HFFc6 (cell line): ENCODE data around the gene SOCS3. TPM values are rescaled to one million over a fixed set of nuclear protein-coding genes. Genes with fewer than 3 reads are reported as not detected.
"Not testable (repeated sequence)": the region's sequence is repeated elsewhere in the genome, so short reads cannot be mapped to it uniquely, and the experiment has no call there.

Experiments used
- DNase-seq: peaks from one replicate; pipeline ENCODE4 v3.0.0-alpha.2; 2018
- H3K27ac Mint-ChIP-seq: 2 replicates; pipeline ENCODE4 v1.8.0; 2020; ENCODE audit warnings: mild to moderate bottlenecking, mixed read lengths
- H3K27me3 Mint-ChIP-seq: 2 replicates; pipeline ENCODE4 v1.8.0; 2021; ENCODE audit warnings: mild to moderate bottlenecking, moderate library complexity, mixed read lengths; ENCODE audit not compliant: insufficient read depth
- H3K36me3 Mint-ChIP-seq: 2 replicates; pipeline ENCODE4 v1.8.0; 2021; ENCODE audit warnings: low read depth, mixed read lengths
- H3K4me1 Mint-ChIP-seq: 2 replicates; pipeline ENCODE4 v1.8.0; 2020; ENCODE audit warnings: low read depth, mixed read lengths
- H3K4me3 Mint-ChIP-seq: 2 replicates; pipeline ENCODE4 v1.8.0; 2020; ENCODE audit warnings: mild to moderate bottlenecking, moderate library complexity, mixed read lengths
- H3K9me3 Mint-ChIP-seq: 2 replicates; pipeline ENCODE4 v1.8.0; 2020; ENCODE audit warnings: mild to moderate bottlenecking, mixed read lengths
- total RNA-seq, 6 experiments: library from RNA; stranded (reverse); fragmentation: NEBNext Ultra II Directional; extraction: Animal tissue kit (Norgen Biotek cat#: 25700); gene quantifications; 2 replicates in 1 of 6; 3 replicates in 5 of 6; pipeline ENCODE4 v1.2.3, GENCODE V29; 2021
- TF ChIP-seq, protein P1 (sequence below): fragments of 200-600 bp; sonication (generic); IDR thresholded peaks from 2 replicates; pipeline ENCODE4 v1.5.0; 2021; ENCODE audit warnings: antibody characterized with exemption, mild to moderate bottlenecking

Gene SOCS3
- total RNA-seq, 6 experiments from 2014 or later: 27.4 to 37.2 (median 33.2) TPM

DNA sequence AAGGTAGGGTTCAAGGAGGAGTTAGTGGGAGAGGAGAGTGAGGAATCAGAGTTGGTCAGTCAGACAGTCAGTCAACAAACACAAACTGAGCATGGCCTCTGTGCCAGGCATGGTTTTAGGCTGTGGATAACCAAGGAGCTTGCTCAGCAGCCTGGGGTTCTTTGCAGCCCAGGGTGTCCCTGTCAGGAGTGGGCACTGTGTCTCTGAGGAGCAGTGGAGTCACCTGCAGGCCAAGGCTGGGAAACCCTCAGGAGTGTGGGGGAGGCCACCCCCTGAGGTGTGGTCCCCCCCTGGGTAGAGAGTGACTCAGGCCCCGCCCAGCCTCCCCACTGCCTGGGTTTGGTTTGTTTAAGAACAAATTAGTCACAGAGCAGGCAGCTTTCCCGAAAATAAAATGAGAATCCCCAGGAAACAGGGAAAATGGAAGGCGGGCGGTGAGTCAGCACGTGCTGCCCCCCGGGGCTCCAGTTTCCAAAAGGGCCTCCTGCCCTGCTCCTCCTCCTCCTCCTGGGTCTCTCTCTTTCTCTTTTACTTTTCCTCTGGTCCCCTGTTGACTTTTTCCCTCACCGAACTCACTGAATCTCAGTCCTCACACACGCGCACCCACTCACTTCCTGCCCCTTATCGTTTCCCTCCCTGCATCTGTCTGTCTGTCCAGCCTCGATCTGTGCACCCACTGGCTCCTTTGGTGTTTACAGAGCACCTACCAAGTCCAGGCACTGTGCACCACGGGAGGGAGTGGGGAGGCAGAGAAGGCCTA is 44.3 kb downstream of the SOCS3 start:
- Mint-ChIP-seq H3K27me3 (peaks cover 2% of the 10 kb centered on the region), H3K9me3 (no peaks in the 10 kb centered on the region), H3K36me3 (no peaks in the 10 kb centered on the region), H3K4me1 (peaks cover 36% of the 10 kb centered on the region), H3K4me3 (peak overlapping the region; percentile 80), H3K27ac (peak overlapping the region; percentile 99)
- DNase-seq: peak; percentile 91
- TF ChIP-seq, protein P1, sequence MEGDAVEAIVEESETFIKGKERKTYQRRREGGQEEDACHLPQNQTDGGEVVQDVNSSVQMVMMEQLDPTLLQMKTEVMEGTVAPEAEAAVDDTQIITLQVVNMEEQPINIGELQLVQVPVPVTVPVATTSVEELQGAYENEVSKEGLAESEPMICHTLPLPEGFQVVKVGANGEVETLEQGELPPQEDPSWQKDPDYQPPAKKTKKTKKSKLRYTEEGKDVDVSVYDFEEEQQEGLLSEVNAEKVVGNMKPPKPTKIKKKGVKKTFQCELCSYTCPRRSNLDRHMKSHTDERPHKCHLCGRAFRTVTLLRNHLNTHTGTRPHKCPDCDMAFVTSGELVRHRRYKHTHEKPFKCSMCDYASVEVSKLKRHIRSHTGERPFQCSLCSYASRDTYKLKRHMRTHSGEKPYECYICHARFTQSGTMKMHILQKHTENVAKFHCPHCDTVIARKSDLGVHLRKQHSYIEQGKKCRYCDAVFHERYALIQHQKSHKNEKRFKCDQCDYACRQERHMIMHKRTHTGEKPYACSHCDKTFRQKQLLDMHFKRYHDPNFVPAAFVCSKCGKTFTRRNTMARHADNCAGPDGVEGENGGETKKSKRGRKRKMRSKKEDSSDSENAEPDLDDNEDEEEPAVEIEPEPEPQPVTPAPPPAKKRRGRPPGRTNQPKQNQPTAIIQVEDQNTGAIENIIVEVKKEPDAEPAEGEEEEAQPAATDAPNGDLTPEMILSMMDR: peak; percentile 45

DNA sequence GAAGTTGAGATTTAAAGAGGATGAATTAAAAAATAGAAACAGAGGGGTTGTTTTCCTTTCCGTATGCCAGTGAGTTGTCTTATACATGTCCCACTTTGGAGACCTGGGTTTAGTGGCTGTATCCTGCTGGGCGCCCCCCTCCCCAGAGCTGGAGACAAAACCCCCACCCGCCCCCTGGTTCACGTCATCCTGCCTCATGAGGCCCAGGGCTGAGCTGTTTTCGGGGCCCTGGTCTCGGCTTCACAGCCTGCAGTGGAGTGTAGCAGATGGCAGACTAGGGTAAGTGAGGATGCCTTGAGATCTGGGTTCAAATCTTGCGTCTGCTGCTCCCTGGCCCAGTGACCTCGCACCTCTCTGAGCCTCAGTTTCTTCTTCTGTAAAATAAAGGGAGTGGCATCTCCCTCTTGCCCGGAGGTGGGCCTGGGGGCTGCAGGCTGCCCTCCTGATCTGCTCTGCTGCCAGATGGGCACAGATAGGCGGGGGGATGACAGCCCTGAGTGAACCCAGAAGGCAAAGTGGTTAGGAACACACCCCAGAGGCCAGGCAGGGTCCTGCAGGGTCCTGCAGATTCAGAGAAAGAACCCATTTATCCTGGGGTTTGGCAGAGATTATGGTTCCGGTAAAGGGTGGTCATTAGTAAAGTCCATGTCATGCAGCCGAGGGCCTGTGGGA is 45.1 kb downstream of the SOCS3 start:
- peaks cover 4% of the 10 kb centered on the region for H3K27me3 Mint-ChIP-seq
- TF ChIP-seq, protein P1: peak; percentile 44
- H3K4me1 Mint-ChIP-seq: peaks cover 36% of the 10 kb centered on the region
- no peaks in the 10 kb centered on the region for H3K9me3 Mint-ChIP-seq
- no peak for DNase-seq
- peak overlapping the region; percentile 80 for H3K4me3 Mint-ChIP-seq
- no peaks in the 10 kb centered on the region for H3K36me3 Mint-ChIP-seq
- H3K27ac Mint-ChIP-seq: peak overlapping the region; percentile 99

DNA sequence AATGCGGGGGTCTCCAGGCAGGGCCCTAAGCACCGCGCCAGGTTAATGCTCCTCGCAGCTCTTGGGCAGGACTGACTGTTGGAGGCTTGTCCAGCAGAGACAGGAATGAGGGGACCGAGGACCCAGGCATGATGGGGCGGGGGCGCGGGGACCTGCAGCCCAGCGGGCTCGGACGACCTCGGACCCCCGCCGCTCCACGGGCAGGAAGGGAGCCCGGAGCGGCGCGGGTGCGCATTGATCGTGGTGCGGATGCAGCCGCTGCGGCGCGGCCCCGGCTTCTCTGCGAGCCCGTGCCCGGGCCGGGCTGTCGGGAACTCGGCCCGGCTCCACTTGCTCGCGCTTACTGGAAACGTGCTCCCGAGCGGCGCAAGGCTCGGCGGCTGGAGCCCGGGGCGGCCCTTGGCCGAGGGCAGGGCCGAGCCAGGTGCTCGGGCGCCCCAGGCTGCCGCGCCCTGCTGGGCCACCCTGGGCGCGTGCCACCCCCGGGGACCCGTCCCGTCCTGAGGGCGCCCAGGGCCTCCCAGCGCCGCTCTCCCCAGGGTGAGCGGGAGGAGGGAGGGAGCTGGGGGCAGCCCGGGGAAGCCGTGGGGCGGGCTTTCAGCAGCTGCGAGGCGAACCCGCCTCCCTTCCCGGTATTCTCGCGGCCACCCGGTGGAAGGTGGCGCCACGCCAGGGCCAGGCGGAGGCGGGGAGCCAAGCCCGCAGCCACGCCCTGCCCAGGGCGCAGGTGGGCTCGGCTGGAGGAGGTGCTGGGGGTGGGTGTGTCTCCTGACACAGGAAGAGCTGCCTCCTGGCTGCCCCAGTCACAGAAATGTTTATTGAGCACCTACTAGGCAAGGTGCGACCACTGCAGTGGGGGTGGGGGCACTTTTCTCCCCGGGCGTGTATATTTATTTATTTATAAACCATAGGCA is 45.9 kb downstream of the SOCS3 start:
- peaks cover 4% of the 10 kb centered on the region for H3K27me3 Mint-ChIP-seq
- H3K27ac Mint-ChIP-seq: peak overlapping the region; percentile 99
- H3K9me3 Mint-ChIP-seq: no peaks in the 10 kb centered on the region

DNA sequence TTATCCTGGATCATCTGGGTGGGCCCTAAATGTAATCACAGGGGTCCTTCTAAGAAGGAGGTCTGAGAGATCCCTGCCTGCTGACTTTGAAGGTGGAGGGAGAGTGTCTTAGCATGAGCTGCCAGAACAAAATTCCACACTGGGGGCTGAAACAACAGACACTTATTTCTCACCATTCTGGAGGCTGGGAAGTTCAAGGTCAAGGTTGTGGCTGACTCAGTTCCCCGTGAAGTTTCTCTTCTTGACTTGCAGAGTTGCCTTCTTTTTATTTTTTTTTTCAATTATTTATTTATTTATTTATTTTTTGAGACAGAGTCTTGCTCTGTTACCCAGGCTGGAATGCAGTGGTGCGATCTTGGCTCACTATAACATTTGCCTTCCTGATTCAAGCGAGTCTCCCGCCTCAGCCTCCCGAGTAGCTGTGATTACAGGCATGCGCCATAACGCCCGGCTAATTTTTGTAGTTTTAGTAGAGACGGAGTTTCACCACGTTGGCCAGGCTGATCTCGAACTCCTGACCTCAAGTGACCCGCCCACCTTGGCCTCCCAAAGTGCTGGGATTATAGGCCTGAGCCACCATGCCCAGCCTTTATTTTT is 50.1 kb downstream of the SOCS3 start:
- H3K9me3 Mint-ChIP-seq, H3K27ac Mint-ChIP-seq: not testable (repeated sequence)
- peaks cover 19% of the 10 kb centered on the region for H3K4me1 Mint-ChIP-seq

More for the DNA sequence above, 45.9 kb downstream of the SOCS3 start:
- DNase-seq: peak; percentile 50
- Mint-ChIP-seq H3K4me3 (peak overlapping the region; percentile 61), H3K36me3 (no peaks in the 10 kb centered on the region), H3K4me1 (peaks cover 42% of the 10 kb centered on the region)
- TF ChIP-seq, protein P1: no peak

DNA sequence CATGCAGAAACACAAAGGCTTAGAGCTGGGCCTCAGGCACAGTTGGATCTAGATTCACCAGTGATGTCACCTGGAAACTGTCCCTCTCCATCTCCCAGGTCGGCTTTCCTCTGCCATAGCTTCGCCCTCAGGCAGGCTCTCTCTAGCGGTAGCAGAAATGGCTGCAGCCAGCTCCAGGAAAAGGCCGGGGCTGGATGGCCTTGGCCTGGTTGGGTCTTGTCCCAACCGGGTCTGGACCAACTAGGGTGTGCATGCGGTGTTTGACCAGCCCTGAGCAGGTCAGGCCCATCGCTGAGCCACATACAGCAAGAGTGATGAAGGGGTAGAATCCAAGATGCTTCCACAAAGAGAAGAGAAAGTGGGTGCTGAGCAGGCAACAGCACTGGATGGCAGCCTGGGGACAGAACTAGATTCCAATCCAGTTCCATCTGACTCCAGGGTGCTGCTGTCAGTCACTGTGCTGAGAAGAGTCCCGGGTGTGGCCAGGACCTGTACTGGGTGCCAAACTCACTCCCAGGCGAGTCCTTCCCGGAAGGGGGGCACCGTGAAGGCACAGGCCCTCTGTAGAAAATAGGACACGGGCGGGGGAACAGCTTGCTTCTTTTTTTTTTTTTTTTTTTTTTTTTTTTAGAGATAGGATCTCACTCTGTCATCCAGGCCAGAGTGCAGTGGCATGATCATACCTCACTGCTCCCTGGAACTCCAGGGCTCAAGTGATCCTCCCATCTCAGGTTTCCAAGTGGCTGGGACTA is 51.8 kb downstream of the SOCS3 start:
- DNase-seq: no peak
- TF ChIP-seq, protein P1: no peak
- Mint-ChIP-seq H3K4me1 (peaks cover 14% of the 10 kb centered on the region), H3K27me3 (peaks cover 9% of the 10 kb centered on the region), H3K27ac (no peak overlapping the region), H3K9me3 (peaks cover 7% of the 10 kb centered on the region), H3K4me3 (no peak overlapping the region), H3K36me3 (peaks cover 10% of the 10 kb centered on the region; the same call in 1 of the 2 replicates)

More for the DNA sequence above, 50.1 kb downstream of the SOCS3 start:
- peaks cover 10% of the 10 kb centered on the region; the same call in 1 of the 2 replicates for H3K36me3 Mint-ChIP-seq
- not testable (repeated sequence) for H3K27me3 Mint-ChIP-seq, DNase-seq, H3K4me3 Mint-ChIP-seq
